Fibroblast of skin of right quadriceps (primary cell): Measurements from ENCODE around the gene SEPTIN2.
"Not testable (repeated sequence)": the region's sequence is repeated elsewhere in the genome, so short reads cannot be mapped to it uniquely, and the experiment has no call there.

Source experiments
- DNase-seq: peaks from one replicate; pipeline ENCODE4 v3.0.0-alpha.2; 2013

SEPTIN2 gene

GRCh38 chr2:241390301-241391206, 74.8 kb downstream of the SEPTIN2 start:
- DNase-seq, result no peak

- peak; percentile 39 for DNase-seq
Measured at GRCh38 chr2:241391892-241392665, 76.4 kb downstream of the SEPTIN2 start.

GRCh38 chr2:241392753-241393152, 77.0 kb downstream of the SEPTIN2 start:
- DNase-seq, result not testable (repeated sequence)

GRCh38 chr2:241393524-241394196, 77.9 kb downstream of the SEPTIN2 start:
- DNase-seq, result no peak

GRCh38 chr2:241396809-241397208, 81.1 kb downstream of the SEPTIN2 start:
- DNase-seq, result not testable (repeated sequence)

GRCh38 chr2:241399941-241400922, 84.5 kb downstream of the SEPTIN2 start:
- DNase-seq, result no peak
